GM23248 (cell line): ENCODE results near the gene CFAP119. TPM values are rescaled to one million over a fixed set of nuclear protein-coding genes. Genes with fewer than 3 reads are reported as not detected.

Experiments used
- DNase-seq: peaks from one replicate; pipeline ENCODE4 v3.0.0-alpha.2; 2015
- H2AFZ ChIP-seq: fragments of 200-600 bp; sonication (generic); 2 replicates; pipeline ENCODE4 v1.6.1; 2016; ENCODE audit warnings: antibody characterized with exemption
- H3F3A ChIP-seq: fragments of 200-600 bp; sonication (generic); 2 replicates; pipeline ENCODE4 v1.6.1; 2016; ENCODE audit warnings: mild to moderate bottlenecking, antibody characterized with exemption, mixed run types; ENCODE audit not compliant: insufficient read depth
- H3K27ac ChIP-seq: fragments of 200-600 bp; sonication (generic); 2 replicates; pipeline ENCODE4 v1.5.1; 2016; ENCODE audit warnings: mild to moderate bottlenecking
- H3K27me3 ChIP-seq: fragments of 200-600 bp; sonication (generic); replicated peaks from 2 replicates; pipeline ENCODE4 v1.6.1; 2016; ENCODE audit warnings: mild to moderate bottlenecking; ENCODE audit not compliant: insufficient read depth
- H3K36me3 ChIP-seq: fragments of 200-600 bp; sonication (generic); 2 replicates; pipeline ENCODE4 v1.6.1; 2016; ENCODE audit warnings: low read depth, mild to moderate bottlenecking
- H3K4me1 ChIP-seq: fragments of 200-600 bp; sonication (generic); 2 replicates; pipeline ENCODE4 v1.6.1; 2016; ENCODE audit warnings: mild to moderate bottlenecking; ENCODE audit not compliant: insufficient read depth
- H3K4me2 ChIP-seq: fragments of 200-600 bp; sonication (generic); one replicate; pipeline ENCODE4 v1.6.1; 2016; ENCODE audit warnings: mild to moderate bottlenecking; ENCODE audit not compliant: unreplicated experiment
- H3K4me3 ChIP-seq: fragments of 200-600 bp; sonication (generic); 2 replicates; pipeline ENCODE4 v1.5.1; 2016; ENCODE audit warnings: mild to moderate bottlenecking
- H3K79me2 ChIP-seq: fragments of 200-600 bp; sonication (generic); 2 replicates; pipeline ENCODE4 v1.6.1; 2016; ENCODE audit warnings: mild to moderate bottlenecking; ENCODE audit not compliant: insufficient read depth
- H3K9ac ChIP-seq: fragments of 200-600 bp; sonication (generic); 2 replicates; pipeline ENCODE4 v1.6.1; 2016; ENCODE audit warnings: mild to moderate bottlenecking
- H3K9me2 ChIP-seq: fragments of 200-600 bp; sonication (generic); 2 replicates; pipeline ENCODE4 v1.6.1; 2016; ENCODE audit warnings: mixed run types, mild to moderate bottlenecking, moderate library complexity; ENCODE audit not compliant: insufficient read depth
- H3K9me3 ChIP-seq: fragments of 200-600 bp; sonication (generic); one replicate; pipeline ENCODE4 v1.6.1; 2017; ENCODE audit warnings: low read depth
- H4K20me1 ChIP-seq: fragments of 200-600 bp; sonication (generic); 2 replicates; pipeline ENCODE4 v1.6.0; 2016; ENCODE audit not compliant: insufficient read depth
- EZH2 ChIP-seq: fragments of 200-600 bp; sonication (generic); IDR thresholded peaks from 2 replicates; pipeline ENCODE4 v1.6.1; 2018; ENCODE audit warnings: antibody characterized with exemption, mild to moderate bottlenecking; ENCODE audit not compliant: insufficient read depth, poor library complexity, severe bottlenecking
- EZH2phosphoT487 ChIP-seq: fragments of 200-600 bp; sonication (generic); IDR thresholded peaks from 2 replicates; pipeline ENCODE4 v1.6.1; 2018; ENCODE audit warnings: antibody characterized with exemption, moderate library complexity, mild to moderate bottlenecking, low read depth; ENCODE audit not compliant: insufficient read depth
- WGBS, 2 experiments: methylation state at CpG; one replicate each; pipeline ENCODE4 v1.1.6; 2015 to 2017; ENCODE audit warnings: low lambda C conversion rate in 2 of 2, low coverage in 1 of 2; ENCODE audit errors: missing lambda C conversion rate in 2 of 2; 5-methylcytosine and 5-hydroxymethylcytosine counted together
- in situ Hi-C: fragments of 300-500 bp; cut with MboI; formaldehyde crosslinking; loops from 2 replicates; pipeline ENCODE4 v1.15.0; 2020
- polyA plus RNA-seq: library from polyadenylated mRNA; unstranded; fragments of >200 nt; fragmentation: Nextera tagmentation; extraction: Ambion mirVana; gene quantifications from 2 replicates; pipeline ENCODE4 v1.2.1, GENCODE V29; 2016
- total RNA-seq: library from RNA; depleted of rRNA; stranded (reverse); fragments of >200 nt; shearing (Covaris generic); gene quantifications from 2 replicates; pipeline ENCODE4 v1.2.3, GENCODE V29; 2014

CFAP119 gene
- total and polyA plus RNA-seq, 2 experiments from 2014 or later: 2.7 to 4.6 TPM

DNA sequence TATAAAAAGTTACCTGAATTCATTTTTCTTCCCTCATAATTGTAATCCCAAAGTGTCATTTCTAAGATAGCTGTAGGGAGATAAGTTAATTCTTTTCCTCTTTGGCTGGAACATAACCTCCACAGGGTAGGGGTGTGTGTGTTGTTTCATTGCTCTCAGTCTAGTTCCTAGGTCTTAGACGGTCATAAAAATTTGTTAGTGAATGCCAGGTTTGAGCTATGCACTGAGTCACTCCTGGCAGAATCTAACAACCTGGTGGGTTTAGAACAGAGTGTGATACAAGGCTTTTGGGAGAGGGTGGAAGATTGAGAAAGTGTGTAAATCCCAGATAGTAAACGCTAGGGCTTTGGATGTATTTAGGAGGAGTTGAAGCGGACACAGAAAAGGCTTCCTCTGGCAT is 14.5 kb downstream of the CFAP119 start:
- Histone ChIP-seq H3K27me3 (no peaks in the 10 kb centered on the region), H3K27ac (peak overlapping the region; percentile 81), H2AFZ (peak overlapping the region; percentile 87), H3F3A (peaks cover 32% of the 10 kb centered on the region), H4K20me1 (no peaks in the 10 kb centered on the region), H3K4me3 (peak overlapping the region; percentile 72), H3K9me3 (no peaks in the 10 kb centered on the region), H3K4me2 (peak overlapping the region; percentile 81), H3K9ac (peak overlapping the region; percentile 75), H3K36me3 (peaks cover 10% of the 10 kb centered on the region; the same call in 1 of the 2 replicates), H3K79me2 (peaks cover 19% of the 10 kb centered on the region), H3K4me1 (peaks cover 10% of the 10 kb centered on the region), H3K9me2 (no peaks in the 10 kb centered on the region)
- 42 to 53% methylated on average over 3 of the region's 3 CpGs for WGBS, 2 experiments
- DNase-seq: peak; percentile 78
- TF ChIP-seq EZH2phosphoT487 (no peak), EZH2 (no peak)
- in situ Hi-C loops: no loop called here

DNA sequence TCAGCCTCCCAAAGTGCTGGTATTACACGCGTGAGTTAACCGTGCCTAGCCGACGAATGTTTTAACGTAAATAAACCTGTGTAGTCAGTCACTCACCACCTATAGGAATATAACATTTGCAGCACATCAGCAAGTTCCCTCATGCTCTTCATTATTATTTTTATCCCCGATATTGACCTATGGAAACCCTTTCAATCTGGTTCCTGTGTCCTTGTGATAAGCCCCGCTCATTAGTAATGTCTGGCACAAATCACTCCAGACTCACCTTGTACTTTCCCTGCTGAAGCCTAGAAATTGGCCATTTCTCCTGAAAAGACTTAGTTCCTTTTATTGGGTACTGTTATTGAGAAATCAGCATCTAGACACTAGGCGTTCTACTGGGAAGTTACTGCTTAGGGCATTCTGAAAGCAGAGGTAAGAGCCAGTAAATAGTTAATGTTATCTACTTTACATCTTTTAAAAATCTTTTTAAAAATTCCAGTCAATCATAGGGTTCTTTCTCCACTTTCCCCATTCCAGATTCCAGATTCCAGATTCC is 15.2 kb downstream of the CFAP119 start:
- in situ Hi-C loops: no loop called here

DNA sequence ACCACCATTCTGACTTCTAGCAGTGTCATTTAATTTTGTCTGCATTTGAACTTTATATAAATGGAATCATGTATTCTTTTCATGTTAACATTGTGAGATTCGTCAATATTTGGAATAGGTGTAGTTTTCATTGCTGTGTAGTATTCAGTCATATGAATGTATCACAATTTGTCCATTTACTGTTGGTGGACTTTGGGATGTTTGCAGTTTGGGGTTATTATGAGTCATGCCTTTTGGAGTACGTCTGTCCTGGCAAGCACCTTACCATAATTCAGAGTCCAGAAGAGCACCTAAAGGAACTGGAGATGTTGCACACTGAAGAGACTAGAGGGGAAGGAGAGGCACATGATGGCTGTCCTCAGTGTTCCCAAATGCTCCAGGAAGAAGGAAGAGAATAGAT is 16.8 kb downstream of the CFAP119 start:
- H3K9ac ChIP-seq: no peak overlapping the region
- no peak overlapping the region for H2AFZ ChIP-seq
- no peak overlapping the region for H3K4me3 ChIP-seq
- H3K4me2 ChIP-seq: no peak overlapping the region
- no peaks in the 10 kb centered on the region for H3K9me2 ChIP-seq
- WGBS, 2 experiments: 32 to 37% methylated on average over 2 of the region's 2 CpGs
- in situ Hi-C loops: no loop called here
- H4K20me1 ChIP-seq: no peaks in the 10 kb centered on the region
- no peaks in the 10 kb centered on the region for H3K27me3 ChIP-seq
- no peak for DNase-seq
- peaks cover 42% of the 10 kb centered on the region for H3F3A ChIP-seq
- peaks cover 15% of the 10 kb centered on the region for H3K79me2 ChIP-seq
- H3K27ac ChIP-seq: no peak overlapping the region
- H3K4me1 ChIP-seq: peaks cover 30% of the 10 kb centered on the region
- peaks cover 15% of the 10 kb centered on the region; the same call in 1 of the 2 replicates for H3K36me3 ChIP-seq
- H3K9me3 ChIP-seq: no peaks in the 10 kb centered on the region
- no peak for TF ChIP-seq EZH2
- TF ChIP-seq EZH2phosphoT487: no peak

More for the DNA sequence above, 15.2 kb downstream of the CFAP119 start:
- Histone ChIP-seq H3K9ac (no peak overlapping the region), H3K4me1 (peaks cover 14% of the 10 kb centered on the region), H3K36me3 (peaks cover 15% of the 10 kb centered on the region; the same call in 1 of the 2 replicates), H3K27ac (peak overlapping the region; percentile 81; the same call in 1 of the 2 replicates), H2AFZ (no peak overlapping the region), H3K9me3 (no peaks in the 10 kb centered on the region), H3K79me2 (peaks cover 23% of the 10 kb centered on the region), H3F3A (peaks cover 33% of the 10 kb centered on the region), H3K4me3 (no peak overlapping the region), H3K27me3 (no peaks in the 10 kb centered on the region), H4K20me1 (no peaks in the 10 kb centered on the region), H3K9me2 (no peaks in the 10 kb centered on the region), H3K4me2 (no peak overlapping the region)
- TF ChIP-seq EZH2phosphoT487: no peak
- no peak for TF ChIP-seq EZH2
- DNase-seq: no peak
- 97 to 100% methylated on average over 9 of the region's 9 CpGs for WGBS, 2 experiments

DNA sequence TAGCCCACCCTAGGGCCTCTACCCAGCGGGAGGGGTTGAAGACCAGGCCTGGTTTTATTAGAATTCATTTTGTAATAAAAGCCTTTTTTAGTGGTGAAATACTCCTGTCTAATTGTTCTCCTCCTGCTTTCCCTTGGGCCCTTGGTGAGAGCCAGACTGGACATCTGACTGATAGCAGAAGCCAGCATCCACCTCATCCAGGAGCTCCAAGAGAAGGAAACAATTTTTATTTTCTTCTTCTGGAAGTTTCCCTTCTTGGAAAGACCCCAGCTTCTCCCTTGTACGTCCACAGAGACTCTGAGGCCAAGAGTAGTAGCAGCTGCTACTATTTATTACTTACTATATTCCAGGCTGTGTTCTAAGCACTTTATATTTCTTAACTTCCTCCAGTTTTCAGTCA is 17.7 kb downstream of the CFAP119 start:
- Histone ChIP-seq H2AFZ (no peak overlapping the region), H3K27me3 (no peaks in the 10 kb centered on the region), H4K20me1 (no peaks in the 10 kb centered on the region), H3K4me3 (no peak overlapping the region), H3K27ac (no peak overlapping the region), H3K4me2 (no peak overlapping the region), H3K9me2 (no peaks in the 10 kb centered on the region), H3K9me3 (no peaks in the 10 kb centered on the region), H3K36me3 (peaks cover 19% of the 10 kb centered on the region; the same call in 1 of the 2 replicates), H3F3A (peaks cover 42% of the 10 kb centered on the region), H3K79me2 (peaks cover 6% of the 10 kb centered on the region), H3K9ac (no peak overlapping the region), H3K4me1 (peaks cover 34% of the 10 kb centered on the region)
- no peak for TF ChIP-seq EZH2
- TF ChIP-seq EZH2phosphoT487: no peak
- no peak for DNase-seq
- in situ Hi-C loops: no loop called here
- WGBS, 2 experiments: 53 to 55% methylated on average over 2 of the region's 2 CpGs

DNA sequence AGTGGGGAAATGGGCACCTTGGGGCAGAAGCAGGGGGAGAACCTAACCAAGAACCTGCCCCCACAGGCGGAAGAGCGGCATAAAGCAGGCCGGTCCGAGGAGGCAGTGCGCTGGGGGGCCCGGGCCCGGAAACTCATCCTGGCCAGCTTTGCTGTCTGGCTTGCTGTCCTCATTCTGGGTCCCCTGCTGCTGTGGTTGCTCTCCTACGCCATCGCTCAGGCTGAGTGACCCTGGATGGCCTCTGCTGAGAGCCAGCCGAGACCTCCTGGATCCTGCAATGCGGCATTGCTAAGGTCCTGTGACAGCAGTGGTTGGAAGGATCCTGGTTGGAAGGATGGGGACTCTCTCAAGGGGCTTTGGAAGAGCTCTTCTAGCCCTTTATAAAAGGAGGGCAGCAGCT is 18.1 kb downstream of the CFAP119 start:
- no peaks in the 10 kb centered on the region for H4K20me1 ChIP-seq
- peaks cover 42% of the 10 kb centered on the region for H3F3A ChIP-seq
- H3K27ac ChIP-seq: no peak overlapping the region
- no peaks in the 10 kb centered on the region for H3K9me3 ChIP-seq
- H3K27me3 ChIP-seq: no peaks in the 10 kb centered on the region
- TF ChIP-seq EZH2phosphoT487 (no peak), EZH2 (no peak)
- no peaks in the 10 kb centered on the region for H3K9me2 ChIP-seq
- no peak overlapping the region for H3K4me2 ChIP-seq
- 97% methylated on average over 11 of the region's 11 CpGs for WGBS, 2 experiments
- peaks cover 34% of the 10 kb centered on the region for H3K4me1 ChIP-seq
- H3K36me3 ChIP-seq: peaks cover 19% of the 10 kb centered on the region; the same call in 1 of the 2 replicates
- no peak overlapping the region for H3K9ac ChIP-seq
- in situ Hi-C loops: no loop called here
- DNase-seq: no peak
- 0 out of 2 replicates have a peak, but pooled peaks cover 5% of the 10 kb centered on the region for H3K79me2 ChIP-seq
- H2AFZ ChIP-seq: no peak overlapping the region
- H3K4me3 ChIP-seq: no peak overlapping the region
